Measurements from ENCODE around the gene CCL11.
A peak's percentile ranks its signal among the peaks of the same experiment; 100 is the strongest.

CCL11 gene

GRCh38 chr17:34285286-34285792 is at the start of gene CCL11:
CCL11 (plus strand) TSS chr17:34285742; CDS start chr17:34285809, 67 bp downstream.
- DNase-seq (ENCODE audit: low spot score), result no peak
- in situ Hi-C loops (cut with MboI; ENCODE audit: low pct_unique_long_range_greater_than_20kb, low sequenced_read_pairs, unreplicated experiment), result no loop called here
- TF ChIP-seq CTCF (IDR thresholded peaks at IDR 0.05; ENCODE audit: extremely low read depth, insufficient read depth, missing control alignments), result no peak

GRCh38 chr17:34236281-34236892 is 49.2 kb upstream of the CCL11 start:
- no peak for DNase-seq (ENCODE audit: low spot score)
- in situ Hi-C loops (cut with MboI; ENCODE audit: low pct_unique_long_range_greater_than_20kb, low sequenced_read_pairs, unreplicated experiment), result no loop called here
- no peak for TF ChIP-seq CTCF (IDR thresholded peaks at IDR 0.05; ENCODE audit: extremely low read depth, insufficient read depth, missing control alignments)

- in situ Hi-C loops (cut with MboI; ENCODE audit: low pct_unique_long_range_greater_than_20kb, low sequenced_read_pairs, unreplicated experiment), result no loop called here
- TF ChIP-seq CTCF (IDR thresholded peaks at IDR 0.05; ENCODE audit: extremely low read depth, insufficient read depth, missing control alignments), result no peak
- no peak for DNase-seq (ENCODE audit: low spot score)
Measured at GRCh38 chr17:34237458-34237857, 48.1 kb upstream of the CCL11 start.

- DNase-seq (ENCODE audit: low spot score), result no peak
Measured at GRCh38 chr17:34241062-34241461, 44.5 kb upstream of the CCL11 start.

GRCh38 chr17:34242587-34243363 is 42.8 kb upstream of the CCL11 start:
- DNase-seq (ENCODE audit: low spot score), result peak; percentile 27
- in situ Hi-C loops (cut with MboI; ENCODE audit: low pct_unique_long_range_greater_than_20kb, low sequenced_read_pairs, unreplicated experiment), result no loop called here
- no peak for TF ChIP-seq CTCF (IDR thresholded peaks at IDR 0.05; ENCODE audit: extremely low read depth, insufficient read depth, missing control alignments)

More at GRCh38 chr17:34241062-34241461, 44.5 kb upstream of the CCL11 start:
- no peak for TF ChIP-seq CTCF (IDR thresholded peaks at IDR 0.05; ENCODE audit: extremely low read depth, insufficient read depth, missing control alignments)
- in situ Hi-C loops (cut with MboI; ENCODE audit: low pct_unique_long_range_greater_than_20kb, low sequenced_read_pairs, unreplicated experiment), result no loop called here

GRCh38 chr17:34243364-34244320 is 41.9 kb upstream of the CCL11 start:
- in situ Hi-C loops (cut with MboI; ENCODE audit: low pct_unique_long_range_greater_than_20kb, low sequenced_read_pairs, unreplicated experiment), result no loop called here
- DNase-seq (ENCODE audit: low spot score), result no peak
- no peak for TF ChIP-seq CTCF (IDR thresholded peaks at IDR 0.05; ENCODE audit: extremely low read depth, insufficient read depth, missing control alignments)
